Neural cell (in vitro differentiated cells): Measurements from ENCODE around the gene C1orf210. TPM values are rescaled to one million over a fixed set of nuclear protein-coding genes. Genes with fewer than 3 reads are reported as not detected.

ENCODE experiments used
- H2AFZ ChIP-seq: fragments of 200-600, 300-800 bp; sonication (generic), shearing (Covaris generic); 2 replicates; pipeline ENCODE4 v1.6.0; 2014; ENCODE audit warnings: low read depth, mild to moderate bottlenecking, antibody characterized with exemption, low read length, moderate library complexity
- H3F3A ChIP-seq: fragments of 200-600 bp; shearing (Covaris generic); 2 replicates; pipeline ENCODE4 v1.6.1; 2016; ENCODE audit warnings: mild to moderate bottlenecking, moderate library complexity, mixed read lengths, antibody characterized with exemption, low read length; ENCODE audit not compliant: insufficient read depth, poor library complexity, severe bottlenecking
- H3K27ac ChIP-seq: fragments of 200-600, 300-800 bp; sonication (generic), shearing (Covaris generic); 2 replicates; pipeline ENCODE4 v1.5.1; 2014; ENCODE audit warnings: mild to moderate bottlenecking, low read length, moderate library complexity
- H3K27me3 ChIP-seq: fragments of 300-800, 200-600 bp; sonication (generic), shearing (Covaris generic); 2 replicates; pipeline ENCODE4 v1.6.0; 2014; ENCODE audit warnings: mild to moderate bottlenecking, low read depth, low read length, moderate library complexity; ENCODE audit not compliant: insufficient read depth
- H3K36me3 ChIP-seq: fragments of 300-800, 200-600 bp; sonication (generic), shearing (Covaris generic); 2 replicates; pipeline ENCODE4 v1.5.1; 2014; ENCODE audit warnings: mild to moderate bottlenecking, antibody characterized with exemption, low read length, moderate library complexity; ENCODE audit not compliant: insufficient read depth
- H3K4me2 ChIP-seq: fragments of 300-800, 200-600 bp; sonication (generic), shearing (Covaris generic); 2 replicates; pipeline ENCODE4 v1.6.0; 2014; ENCODE audit warnings: mild to moderate bottlenecking, low read length
- H3K4me3 ChIP-seq: fragments of 300-800, 200-600 bp; sonication (generic), shearing (Covaris generic); 2 replicates; pipeline ENCODE4 v1.5.1; 2014; ENCODE audit warnings: mild to moderate bottlenecking, low read length, moderate library complexity
- H3K79me2 ChIP-seq: fragments of 200-600 bp; shearing (Covaris generic); replicated peaks from 2 replicates; pipeline ENCODE4 v1.6.0; 2014; ENCODE audit warnings: mild to moderate bottlenecking, low read length, moderate library complexity; ENCODE audit not compliant: insufficient read depth
- H3K9ac ChIP-seq: fragments of 300-800, 200-600 bp; sonication (generic), shearing (Covaris generic); 2 replicates; pipeline ENCODE4 v1.6.1; 2016; ENCODE audit warnings: mild to moderate bottlenecking, low read length, mixed read lengths
- H3K9me2 ChIP-seq: fragments of 200-600 bp; shearing (Covaris generic); 2 replicates; pipeline ENCODE4 v1.6.1; 2016; ENCODE audit warnings: mild to moderate bottlenecking, low read length, mixed read lengths; ENCODE audit not compliant: insufficient read depth
- H3K9me3 ChIP-seq: fragments of 200-600, 300-800 bp; sonication (generic), shearing (Covaris generic); 2 replicates; pipeline ENCODE4 v1.6.1; 2016; ENCODE audit warnings: mild to moderate bottlenecking, mixed run types, low read length, moderate library complexity, mixed read lengths
- H4K20me1 ChIP-seq: fragments of 200-600 bp; shearing (Covaris generic); 2 replicates; pipeline ENCODE4 v1.6.1; 2016; ENCODE audit warnings: mild to moderate bottlenecking, mixed run types; ENCODE audit not compliant: insufficient read depth
- CTCF ChIP-seq: fragments of 450-650 bp; IDR thresholded peaks from 2 replicates; pipeline ENCODE4 v1.5.1; 2014; ENCODE audit warnings: antibody characterized with exemption, mild to moderate bottlenecking, moderate library complexity; ENCODE audit not compliant: poor library complexity, severe bottlenecking
- EP300 ChIP-seq: fragments of 450-650 bp; conservative IDR thresholded peaks from 2 replicates; pipeline ENCODE4 v1.6.1; 2014; ENCODE audit warnings: antibody characterized with exemption, mild to moderate bottlenecking, moderate library complexity; ENCODE audit not compliant: poor library complexity, severe bottlenecking
- EZH2 ChIP-seq: fragments of 200-600, 300-800 bp; shearing (Covaris generic), sonication (generic); IDR thresholded peaks from 2 replicates; pipeline ENCODE4 v1.6.1; 2014; ENCODE audit warnings: antibody characterized with exemption, low read length, borderline replicate concordance, mild to moderate bottlenecking; ENCODE audit not compliant: insufficient read depth, poor library complexity, severe bottlenecking
- MXI1 ChIP-seq: fragments of 450-650 bp; conservative IDR thresholded peaks from 2 replicates; pipeline ENCODE4 v1.6.1; 2014; ENCODE audit warnings: antibody characterized with exemption, mild to moderate bottlenecking; ENCODE audit not compliant: poor library complexity, severe bottlenecking
- POLR2AphosphoS5 ChIP-seq: IDR thresholded peaks from 2 replicates; pipeline ENCODE4 v1.6.1; 2012
- RAD21 ChIP-seq: fragments of 450-650 bp; conservative IDR thresholded peaks from 2 replicates; pipeline ENCODE4 v1.6.1; 2014; ENCODE audit warnings: antibody characterized with exemption, mild to moderate bottlenecking, moderate library complexity
- REST ChIP-seq: IDR thresholded peaks from 2 replicates; pipeline ENCODE4 v1.6.1; 2012; ENCODE audit warnings: borderline replicate concordance
- SMC3 ChIP-seq: fragments of 450-650 bp; conservative IDR thresholded peaks from 2 replicates; pipeline ENCODE4 v1.6.1; 2014; ENCODE audit warnings: antibody characterized with exemption, mild to moderate bottlenecking, moderate library complexity; ENCODE audit not compliant: poor library complexity
- TAF1 ChIP-seq: IDR thresholded peaks from 2 replicates; pipeline ENCODE4 v1.6.1; 2012; ENCODE audit warnings: low read depth
- polyA plus RNA-seq: library from polyadenylated mRNA; depleted of rRNA; stranded (reverse); fragments of >200 nt; gene quantifications from 2 replicates; pipeline ENCODE4 v1.2.3, GENCODE V29; 2014

The C1orf210 gene
- polyA plus RNA-seq, 1 donor from 2014 or later = not detected

DNA sequence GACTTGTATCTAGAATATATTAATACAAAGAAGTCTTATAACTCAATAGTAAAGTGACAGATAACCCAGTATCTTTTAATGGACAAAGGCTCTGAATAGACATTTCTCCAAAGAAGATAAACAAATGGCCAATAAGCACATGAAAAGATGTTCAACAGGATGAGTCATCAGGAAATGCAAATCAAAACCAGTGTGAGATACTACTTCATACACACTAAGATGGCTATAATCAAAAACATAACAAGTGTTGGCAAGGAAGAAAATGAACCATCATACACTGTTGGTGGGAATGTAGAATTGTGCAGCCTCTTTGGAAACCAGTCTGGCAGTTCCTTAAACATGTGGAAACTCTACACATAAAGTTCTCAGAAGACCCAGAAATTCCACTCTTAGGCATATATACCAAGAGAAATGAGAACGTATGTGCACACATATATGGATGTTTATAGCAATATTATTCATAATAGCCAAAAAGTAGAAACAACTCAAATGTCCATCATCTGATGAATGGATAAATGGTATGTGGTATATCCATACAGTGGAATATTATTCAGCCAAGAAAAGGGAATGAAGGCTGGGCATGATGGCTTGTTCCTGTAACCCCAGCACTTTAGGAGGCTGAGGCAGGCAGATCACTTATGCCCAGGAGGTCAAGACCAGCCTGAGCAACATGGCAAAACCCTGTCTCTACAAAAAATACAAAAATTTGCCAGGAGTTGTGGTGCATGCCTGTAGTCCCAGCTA lies 42.3 kb upstream of the C1orf210 start:
- TF ChIP-seq POLR2AphosphoS5 (no peak), CTCF (no peak), SMC3 (no peak), TAF1 (no peak), REST (no peak), EZH2 (no peak), MXI1 (no peak), RAD21 (no peak), EP300 (no peak)
- Histone ChIP-seq H2AFZ (no peak overlapping the region), H3K4me2 (no peak overlapping the region), H3F3A (no peaks in the 10 kb centered on the region), H3K79me2 (no peaks in the 10 kb centered on the region), H3K9me2 (no peaks in the 10 kb centered on the region), H3K27me3 (no peaks in the 10 kb centered on the region), H4K20me1 (no peaks in the 10 kb centered on the region), H3K9ac (no peak overlapping the region), H3K27ac (no peak overlapping the region), H3K9me3 (peaks cover 5% of the 10 kb centered on the region), H3K36me3 (no peaks in the 10 kb centered on the region), H3K4me3 (no peak overlapping the region)

GRCh38 chr1:43325381-43325780 lies 40.0 kb upstream of the C1orf210 start:
- Histone ChIP-seq H2AFZ (no peak overlapping the region), H3K9ac (no peak overlapping the region), H3K4me2 (no peak overlapping the region), H3K9me2 (no peaks in the 10 kb centered on the region), H3K4me3 (no peak overlapping the region), H3K79me2 (no peaks in the 10 kb centered on the region), H3F3A (no peaks in the 10 kb centered on the region), H3K27me3 (no peaks in the 10 kb centered on the region), H3K27ac (no peak overlapping the region), H3K9me3 (peaks cover 5% of the 10 kb centered on the region), H3K36me3 (no peaks in the 10 kb centered on the region), H4K20me1 (no peaks in the 10 kb centered on the region)
- TF ChIP-seq POLR2AphosphoS5 = no peak
- no peak for TF ChIP-seq TAF1
- TF ChIP-seq CTCF = no peak
- no peak for TF ChIP-seq MXI1
